Measurements from ENCODE around the gene CERCAM.
A peak's percentile ranks its signal among the peaks of the same experiment; 100 is the strongest.
"Not testable (repeated sequence)": the region's sequence is repeated elsewhere in the genome, so short reads cannot be mapped to it uniquely, and the experiment has no call there.

CERCAM gene

DNA sequence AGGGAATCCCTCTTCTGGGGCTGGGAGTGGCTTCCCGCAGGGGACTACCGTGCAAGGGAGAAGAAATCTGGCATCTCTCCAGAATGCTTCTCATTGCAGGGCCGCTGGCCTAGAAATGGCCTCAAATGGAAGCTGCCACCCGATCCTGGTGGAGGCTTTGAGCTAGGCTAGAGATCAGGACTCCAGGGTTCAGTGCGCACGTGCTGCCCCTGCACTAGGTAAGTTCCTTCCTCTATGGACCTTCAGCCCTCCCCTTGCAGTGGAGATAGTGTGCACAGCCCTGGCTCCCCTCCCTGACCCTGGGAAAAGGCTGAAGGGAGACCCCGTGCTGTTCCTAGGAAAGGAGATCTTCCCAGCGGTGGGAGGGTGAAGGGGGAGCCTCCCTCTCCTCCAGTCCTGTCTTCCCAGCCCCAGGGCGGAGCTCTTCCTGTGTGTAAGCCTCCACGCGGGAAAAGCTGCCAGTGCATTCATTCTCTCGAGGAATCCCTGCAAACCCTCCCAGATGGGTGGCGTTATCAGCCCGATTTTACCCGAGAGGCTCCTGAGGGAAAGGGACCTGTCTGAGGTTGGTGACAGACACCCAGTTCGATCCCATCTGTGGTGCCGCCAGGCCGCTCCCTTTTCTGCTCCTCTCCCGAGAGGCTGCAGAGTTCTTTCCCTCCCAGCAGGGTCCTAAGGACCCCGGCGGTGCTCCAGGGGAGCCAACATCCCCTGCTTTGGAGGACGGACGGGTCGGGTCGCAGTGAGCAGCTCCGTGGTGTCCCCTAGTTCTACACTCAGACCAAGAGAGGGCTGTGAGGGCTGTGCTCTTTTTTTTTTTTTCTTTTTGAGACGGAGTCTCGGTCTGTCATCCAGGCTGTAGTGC is 1.4 kb upstream of the CERCAM start:
- DNase-seq (ENCODE audit: low spot score): no peak

DNA sequence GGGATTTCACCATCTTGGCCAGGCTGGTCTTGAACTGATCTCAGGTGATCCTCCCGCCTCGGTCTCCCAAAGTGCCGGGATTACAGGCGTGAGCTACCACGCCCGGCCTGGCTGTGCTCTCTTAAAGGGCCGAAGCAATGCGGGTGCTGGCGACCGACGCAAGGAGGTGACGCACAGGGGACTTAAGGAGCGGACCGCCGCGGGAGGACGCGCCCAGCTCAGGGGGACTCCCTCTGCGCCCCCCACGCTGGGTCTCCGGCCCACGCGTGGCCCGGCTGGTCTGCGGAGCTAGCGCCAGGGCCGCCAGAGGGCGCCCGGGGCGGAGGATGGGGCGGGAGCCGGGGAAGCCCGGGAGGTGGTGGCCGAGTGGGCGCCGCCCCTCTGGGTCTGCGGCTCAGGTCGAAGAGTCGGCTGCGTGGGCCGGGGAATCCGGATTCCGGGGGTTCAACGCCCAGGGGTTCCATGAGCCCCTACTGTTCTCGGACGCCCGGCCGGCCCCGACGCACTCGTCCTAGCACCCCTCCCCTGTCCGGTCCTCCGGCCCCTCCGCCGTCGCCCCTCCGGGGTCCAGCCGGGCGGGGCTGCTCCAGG is 502 bp upstream of the CERCAM start:
- DNase-seq (ENCODE audit: low spot score): peak; percentile 89

DNA sequence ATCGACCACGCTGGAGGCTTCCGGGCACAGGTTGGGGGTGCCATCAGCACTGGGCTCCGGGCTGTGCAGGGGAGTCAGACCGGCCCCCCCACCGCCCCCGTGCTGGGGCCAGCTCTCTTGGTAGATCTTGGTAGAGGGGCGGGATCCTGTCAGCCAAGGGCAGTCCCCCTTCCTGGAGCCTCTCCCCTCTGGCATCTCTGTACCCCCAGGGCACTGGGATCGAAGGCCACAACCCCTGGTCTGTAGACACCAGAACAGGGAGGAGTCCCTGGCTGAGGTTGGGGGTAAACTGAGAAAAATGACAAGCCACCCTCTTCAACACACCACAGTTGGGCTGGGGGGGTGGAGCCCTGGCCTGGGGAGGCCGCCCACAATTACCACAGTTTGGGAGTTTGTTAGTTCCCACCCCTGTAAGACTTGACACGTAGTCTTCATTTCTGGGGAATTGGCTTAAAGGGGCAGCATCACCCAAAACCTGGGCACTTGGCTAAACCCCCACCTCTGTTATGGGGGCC is 882 bp downstream of the CERCAM start:
- no peak for DNase-seq (ENCODE audit: low spot score)

DNA sequence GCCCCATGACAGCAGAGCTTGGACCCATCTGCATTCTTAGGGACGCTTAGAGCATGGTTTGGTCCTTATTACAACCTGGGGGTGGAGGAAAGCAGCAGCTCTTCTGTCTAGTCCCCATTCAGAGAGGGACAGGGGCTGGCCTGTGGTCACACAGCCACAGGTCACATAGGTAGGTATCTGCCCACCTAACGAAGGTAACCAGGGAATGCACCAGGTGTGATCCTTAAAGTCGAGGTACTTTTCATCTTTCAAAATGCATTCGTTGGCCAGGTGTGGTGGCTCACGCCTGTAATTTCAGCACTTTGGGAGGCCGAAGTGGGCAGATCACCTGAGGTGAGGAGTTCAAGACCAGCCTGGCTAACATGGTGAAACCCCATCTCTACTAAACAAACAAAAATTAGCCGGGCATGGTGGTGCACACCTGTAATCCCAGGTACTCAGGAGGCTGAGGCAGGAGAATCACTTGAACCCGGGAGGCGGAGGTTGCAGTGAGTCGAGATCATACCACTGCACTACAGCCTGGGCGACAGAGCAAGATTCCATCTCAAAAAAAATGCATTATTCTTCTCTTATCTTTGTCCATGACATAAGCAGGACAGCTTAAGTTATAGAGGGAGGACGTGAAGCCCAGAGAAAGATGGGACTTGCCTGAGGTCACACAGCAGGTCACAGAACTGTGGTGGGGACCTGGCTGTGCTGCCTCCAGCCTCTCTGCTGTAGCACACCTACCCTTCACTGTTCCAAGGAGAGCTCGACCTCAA is 1.5 kb downstream of the CERCAM start:
- not testable (repeated sequence) for DNase-seq (ENCODE audit: low spot score)

DNA sequence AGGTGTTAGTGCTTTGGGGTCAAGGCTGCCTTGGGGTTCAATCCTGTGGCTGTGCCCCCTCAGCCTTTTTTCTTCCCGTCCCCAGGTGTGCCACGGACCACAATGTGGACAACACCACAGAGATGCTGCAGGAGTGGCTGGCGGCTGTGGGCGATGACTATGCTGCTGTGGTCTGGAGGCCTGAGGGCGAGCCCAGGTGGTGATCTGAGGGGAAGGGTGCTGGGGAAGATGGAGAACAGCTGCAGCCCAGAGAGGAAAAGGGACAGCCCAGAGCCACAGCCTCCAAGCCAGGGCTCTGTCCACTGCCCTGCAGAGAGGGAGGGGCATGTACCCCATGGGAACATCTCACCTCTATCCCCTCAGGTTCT is 2.1 kb downstream of the CERCAM start:
- no peak for DNase-seq (ENCODE audit: low spot score)

DNA sequence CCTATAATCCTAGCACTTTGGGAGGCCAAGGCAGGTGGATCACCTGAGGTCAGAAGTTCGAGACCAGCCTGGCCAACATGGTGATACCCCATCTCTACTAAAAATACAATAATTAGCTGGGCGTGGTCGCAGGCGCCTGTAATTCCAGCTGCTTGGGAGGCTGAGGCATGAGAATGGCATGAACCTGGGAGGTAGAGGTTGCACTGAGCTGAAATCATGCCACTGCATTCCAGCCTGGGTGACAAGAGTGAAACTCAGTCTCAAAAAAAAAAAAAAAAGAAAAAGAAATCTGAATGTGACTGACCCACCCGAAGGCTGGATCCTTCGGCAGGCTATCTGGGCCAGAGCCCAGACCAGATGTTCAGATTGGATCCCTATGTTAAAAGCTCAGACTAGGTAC is 2.7 kb downstream of the CERCAM start:
- DNase-seq (ENCODE audit: low spot score): not testable (repeated sequence)

DNA sequence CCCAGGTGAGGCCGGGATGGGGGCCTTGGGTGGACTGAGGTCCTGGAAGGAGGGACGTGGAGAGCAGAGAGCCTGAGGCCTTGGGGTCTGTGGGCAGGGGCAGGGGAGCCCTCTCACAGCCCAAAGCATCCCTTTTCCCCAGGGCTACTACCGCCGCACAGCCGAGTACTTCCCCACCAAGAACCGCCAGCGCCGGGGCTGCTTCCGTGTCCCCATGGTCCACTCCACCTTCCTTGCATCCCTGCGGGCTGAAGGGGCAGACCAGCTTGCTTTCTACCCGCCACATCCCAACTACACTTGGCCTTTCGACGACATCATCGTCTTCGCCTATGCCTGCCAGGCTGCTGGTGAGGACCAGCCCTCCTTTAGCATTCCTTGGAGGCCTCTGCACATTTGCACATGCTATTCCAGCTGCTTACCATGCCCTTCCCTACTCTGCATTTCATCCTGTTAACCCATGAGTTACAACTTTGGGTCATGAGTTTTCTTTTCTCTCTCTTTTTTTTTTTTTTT is 3.7 kb downstream of the CERCAM start:
- DNase-seq (ENCODE audit: low spot score): no peak

DNA sequence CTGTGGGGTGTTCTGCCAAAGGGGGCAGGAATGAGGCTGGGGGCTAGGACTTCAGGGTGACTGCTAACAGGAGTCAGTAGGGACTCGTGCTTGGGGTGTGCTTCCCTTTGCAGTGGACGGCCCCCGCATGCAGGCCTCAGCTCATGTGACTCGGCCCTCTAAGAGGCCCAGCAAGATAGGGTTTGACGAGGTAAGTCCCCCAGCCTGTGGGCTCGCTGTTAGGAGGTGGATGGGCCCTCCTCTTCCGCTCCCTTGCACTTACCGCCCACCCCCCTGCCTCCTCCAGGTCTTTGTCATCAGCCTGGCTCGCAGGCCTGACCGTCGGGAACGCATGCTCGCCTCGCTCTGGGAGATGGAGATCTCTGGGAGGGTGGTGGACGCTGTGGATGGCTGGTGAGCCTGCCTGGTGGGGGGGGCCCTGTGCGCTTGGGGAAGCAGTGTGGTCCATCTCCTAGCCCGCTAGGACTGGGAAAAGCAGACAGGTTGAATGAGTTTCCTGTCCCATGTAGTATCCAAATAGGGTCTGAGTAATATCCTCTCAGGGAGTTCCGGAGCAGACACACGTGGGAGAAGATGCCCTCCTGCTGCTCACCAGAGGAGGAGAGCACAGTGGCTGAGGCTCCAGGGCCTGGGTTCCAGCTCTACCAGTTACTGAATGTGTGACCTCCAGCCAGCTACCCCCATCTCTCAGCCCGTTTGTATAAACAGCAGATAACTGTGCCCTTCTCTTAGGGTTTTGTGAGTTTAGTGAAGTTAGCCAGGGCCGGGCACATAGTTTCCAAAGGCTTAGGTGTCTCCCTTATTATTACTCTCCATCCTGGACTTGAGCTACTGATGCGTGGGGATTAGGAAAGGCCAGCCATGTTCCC is 8.2 kb downstream of the CERCAM start:
- no peak for DNase-seq (ENCODE audit: low spot score)

DNA sequence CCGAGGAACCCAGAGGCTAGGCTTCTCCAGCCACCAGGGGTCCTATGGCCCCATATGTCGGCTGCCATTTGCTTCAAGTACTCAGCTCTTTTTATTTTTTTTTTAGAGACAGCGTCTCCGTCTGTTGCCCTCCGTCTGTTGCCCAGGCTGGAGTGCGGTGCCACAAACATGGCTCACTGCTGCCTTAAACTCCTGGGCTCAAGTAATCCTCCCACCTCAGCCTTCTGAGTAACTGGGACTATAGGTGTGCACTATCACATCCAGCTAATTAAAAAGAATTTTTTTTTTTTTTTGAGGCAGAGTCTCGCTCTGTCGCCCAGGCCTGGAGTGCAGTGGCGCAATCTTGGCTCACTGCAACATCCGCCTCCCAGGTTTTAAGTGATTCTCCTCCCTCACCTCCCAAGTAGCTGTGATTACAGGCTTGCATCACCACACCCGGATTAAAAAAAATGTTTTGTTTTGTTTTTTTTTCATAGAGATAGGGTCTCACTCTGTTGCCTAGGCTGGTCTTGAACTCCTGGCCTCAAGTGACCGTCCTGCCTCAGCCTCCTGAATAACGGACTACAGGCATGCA is 8.9 kb downstream of the CERCAM start:
- no peak for DNase-seq (ENCODE audit: low spot score)

DNA sequence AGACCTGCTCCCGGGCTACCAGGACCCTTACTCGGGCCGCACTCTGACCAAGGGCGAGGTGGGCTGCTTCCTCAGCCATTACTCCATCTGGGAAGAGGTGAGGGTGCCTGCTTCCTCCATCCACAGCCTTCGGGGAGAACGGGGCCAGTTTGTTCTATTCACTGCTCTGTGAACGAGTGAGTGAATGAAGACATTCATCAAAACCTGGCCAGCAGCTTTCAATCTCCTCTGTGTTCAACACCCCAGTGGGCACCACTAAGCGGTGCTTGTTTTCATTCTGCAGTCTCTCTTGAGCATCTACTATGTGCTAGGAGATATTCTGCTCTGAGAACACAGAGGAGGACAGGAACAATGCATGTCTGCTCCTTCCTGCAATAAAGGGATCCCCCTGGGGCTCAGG is 10.6 kb downstream of the CERCAM start:
- DNase-seq (ENCODE audit: low spot score): no peak

DNA sequence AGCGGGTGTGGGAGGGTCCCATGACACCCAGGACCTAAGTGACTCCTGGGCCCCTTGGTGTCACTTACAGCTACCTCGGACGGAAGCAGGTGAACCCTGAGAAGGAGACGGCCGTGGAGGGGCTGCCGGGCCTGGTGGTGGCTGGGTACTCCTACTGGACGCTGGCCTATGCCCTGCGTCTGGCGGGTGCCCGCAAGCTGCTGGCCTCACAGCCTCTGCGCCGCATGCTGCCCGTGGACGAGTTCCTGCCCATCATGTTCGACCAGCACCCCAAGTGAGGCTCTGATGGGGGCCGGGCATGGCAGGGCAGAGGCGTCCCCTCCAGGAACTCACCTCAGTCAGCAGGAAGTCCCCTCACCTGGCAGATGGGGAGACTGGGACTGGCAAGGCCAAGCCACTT is 13.7 kb downstream of the CERCAM start:
- no peak for DNase-seq (ENCODE audit: low spot score)

DNA sequence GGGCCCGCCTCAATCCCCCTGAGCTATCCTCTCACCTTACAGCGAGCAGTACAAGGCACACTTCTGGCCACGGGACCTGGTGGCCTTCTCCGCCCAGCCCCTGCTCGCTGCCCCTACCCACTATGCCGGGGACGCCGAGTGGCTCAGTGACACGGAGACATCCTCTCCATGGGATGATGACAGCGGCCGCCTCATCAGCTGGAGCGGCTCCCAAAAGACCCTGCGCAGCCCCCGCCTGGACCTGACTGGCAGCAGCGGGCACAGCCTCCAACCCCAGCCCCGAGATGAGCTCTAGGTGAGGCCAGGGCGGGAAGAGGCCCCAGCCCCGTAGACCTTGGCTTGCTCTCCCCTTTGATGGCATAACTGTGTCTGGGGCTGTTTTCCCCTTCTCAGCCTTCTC is 15.0 kb downstream of the CERCAM start:
- no peak for DNase-seq (ENCODE audit: low spot score)

DNA sequence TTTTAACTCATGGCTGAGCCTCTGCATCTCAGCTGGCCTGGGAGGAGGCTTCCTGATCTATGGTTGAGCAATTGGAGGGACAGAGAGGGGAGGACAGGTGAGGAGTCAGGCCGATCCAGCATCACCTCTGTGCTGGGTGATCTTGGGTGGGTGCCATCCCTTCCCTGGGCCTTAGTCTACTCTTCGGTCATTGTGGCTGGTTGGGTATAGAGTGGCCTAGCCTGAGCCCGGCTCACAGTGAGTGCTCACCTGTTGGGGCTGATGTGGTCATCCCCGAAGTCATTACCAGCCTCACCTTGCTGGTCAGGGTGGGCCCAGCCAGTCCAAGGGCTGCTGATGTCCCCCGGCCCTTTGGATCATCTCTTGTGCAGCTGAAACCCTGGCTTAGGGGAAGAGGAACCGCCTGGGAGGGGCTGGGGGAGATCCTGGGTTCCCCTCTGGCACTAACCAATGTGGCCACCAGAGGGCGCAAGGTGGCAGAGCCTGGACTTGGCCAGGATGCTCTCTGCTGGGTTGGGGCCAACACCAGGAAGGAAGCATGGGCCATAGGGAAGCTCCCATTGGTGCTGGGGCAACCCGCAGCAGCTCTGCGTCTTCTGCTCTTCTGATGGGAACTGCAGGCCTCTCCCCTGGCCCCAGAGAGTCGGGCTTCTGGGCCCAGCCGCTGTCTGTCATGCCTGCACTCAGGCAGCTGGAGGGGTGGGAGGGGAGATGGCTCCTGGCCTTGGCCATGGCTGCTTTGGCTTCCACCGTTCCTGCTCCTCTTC is 17.9 kb downstream of the CERCAM start:
- DNase-seq (ENCODE audit: low spot score): peak; percentile 90

DNA sequence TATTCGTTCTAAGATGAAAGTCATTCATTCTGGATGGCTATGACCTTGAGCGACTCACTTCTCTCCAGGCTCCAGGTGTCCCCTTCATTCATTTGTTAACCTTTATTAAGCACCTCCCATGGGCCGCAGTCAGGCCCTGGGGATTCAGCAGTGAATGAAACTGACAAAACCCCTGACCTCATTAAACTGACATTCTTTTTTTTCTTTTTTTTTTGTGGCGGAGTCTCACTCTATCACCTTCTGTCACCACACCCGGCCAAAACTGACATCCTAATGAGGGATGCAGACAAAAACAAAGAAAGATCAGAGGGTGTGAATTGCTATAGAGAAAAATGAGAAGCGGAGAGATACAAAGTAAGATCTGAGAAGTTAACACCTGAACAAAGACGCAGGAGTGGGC is 18.6 kb downstream of the CERCAM start:
- no peak for DNase-seq (ENCODE audit: low spot score)

DNA sequence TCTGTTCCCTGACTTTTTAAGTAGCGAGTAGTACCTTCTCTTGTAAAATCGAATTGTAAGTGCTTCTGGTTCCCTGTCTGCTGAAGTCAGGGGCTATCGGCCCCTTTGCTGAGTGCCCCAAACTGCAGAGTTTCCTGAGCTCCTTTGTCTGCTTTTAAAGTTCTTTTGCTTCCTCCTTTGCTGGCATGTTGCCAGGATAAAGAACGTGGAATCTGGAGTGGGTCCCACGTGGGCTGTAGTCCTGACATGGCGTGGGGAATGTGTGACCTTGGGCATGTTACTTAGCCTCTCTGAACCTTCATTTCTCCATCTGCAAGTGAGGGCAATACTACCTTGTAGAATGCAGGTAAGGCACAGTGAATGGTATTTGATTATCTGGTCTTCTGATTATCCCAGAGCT is 21.5 kb downstream of the CERCAM start:
- no peak for DNase-seq (ENCODE audit: low spot score)

DNA sequence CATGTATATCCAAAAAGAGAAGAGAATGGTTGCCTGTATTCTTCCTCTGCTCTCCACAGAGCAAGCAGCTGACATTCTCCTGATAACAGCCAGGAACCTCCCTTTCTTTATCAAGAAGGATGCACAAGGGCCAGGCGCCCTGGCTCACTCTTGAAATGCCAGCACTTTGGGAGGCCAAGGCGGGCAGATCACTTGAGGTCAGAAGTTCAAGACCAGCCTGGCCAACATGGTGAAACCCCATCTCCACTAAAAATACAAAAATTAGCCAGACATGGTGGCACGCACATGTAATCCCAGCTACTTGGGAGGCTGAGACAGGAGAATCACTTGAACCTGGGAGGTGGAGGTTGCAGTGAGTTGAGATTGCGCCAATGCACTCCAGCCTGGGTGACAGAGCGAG is 25.8 kb downstream of the CERCAM start:
- not testable (repeated sequence) for DNase-seq (ENCODE audit: low spot score)

DNA sequence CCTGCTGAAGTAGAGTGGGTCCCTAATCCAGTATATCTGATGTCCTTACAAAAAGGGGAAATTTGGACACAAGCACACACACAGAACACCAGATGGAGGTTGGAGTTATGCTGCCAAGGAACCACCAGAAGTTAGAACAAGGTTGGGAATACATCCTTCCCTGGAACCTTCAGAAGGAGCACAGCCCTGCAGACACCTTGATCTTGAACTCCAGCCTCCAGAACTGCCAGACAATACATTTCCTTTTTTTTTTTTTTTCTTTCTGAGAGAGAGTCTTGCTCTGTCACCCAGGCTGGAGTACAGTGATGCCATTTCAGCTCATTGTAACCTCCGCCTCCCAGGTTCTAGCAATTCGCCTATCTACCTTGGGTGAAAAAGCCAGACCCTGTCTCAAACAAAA is 28.1 kb downstream of the CERCAM start:
- no peak for DNase-seq (ENCODE audit: low spot score)

DNA sequence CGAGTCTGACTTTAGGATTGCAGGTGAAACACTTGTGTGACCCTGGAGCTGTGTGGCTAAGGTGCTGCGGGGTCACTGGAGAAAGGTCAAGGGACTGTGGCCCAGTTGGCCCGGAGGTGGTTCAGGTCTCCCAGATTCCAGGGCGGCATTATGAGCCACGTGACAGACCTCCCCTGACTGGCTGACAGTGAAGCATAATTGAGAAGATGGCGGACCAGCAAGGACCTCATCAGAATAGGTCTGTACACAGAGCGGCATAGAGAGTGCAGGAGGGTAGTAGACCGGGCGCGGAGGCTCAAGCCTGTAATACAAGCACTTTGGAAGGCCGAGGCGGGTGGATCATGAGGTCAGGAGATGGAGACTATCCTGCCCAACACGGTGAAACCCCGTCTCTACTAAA is 34.3 kb downstream of the CERCAM start:
- DNase-seq (ENCODE audit: low spot score): no peak

DNA sequence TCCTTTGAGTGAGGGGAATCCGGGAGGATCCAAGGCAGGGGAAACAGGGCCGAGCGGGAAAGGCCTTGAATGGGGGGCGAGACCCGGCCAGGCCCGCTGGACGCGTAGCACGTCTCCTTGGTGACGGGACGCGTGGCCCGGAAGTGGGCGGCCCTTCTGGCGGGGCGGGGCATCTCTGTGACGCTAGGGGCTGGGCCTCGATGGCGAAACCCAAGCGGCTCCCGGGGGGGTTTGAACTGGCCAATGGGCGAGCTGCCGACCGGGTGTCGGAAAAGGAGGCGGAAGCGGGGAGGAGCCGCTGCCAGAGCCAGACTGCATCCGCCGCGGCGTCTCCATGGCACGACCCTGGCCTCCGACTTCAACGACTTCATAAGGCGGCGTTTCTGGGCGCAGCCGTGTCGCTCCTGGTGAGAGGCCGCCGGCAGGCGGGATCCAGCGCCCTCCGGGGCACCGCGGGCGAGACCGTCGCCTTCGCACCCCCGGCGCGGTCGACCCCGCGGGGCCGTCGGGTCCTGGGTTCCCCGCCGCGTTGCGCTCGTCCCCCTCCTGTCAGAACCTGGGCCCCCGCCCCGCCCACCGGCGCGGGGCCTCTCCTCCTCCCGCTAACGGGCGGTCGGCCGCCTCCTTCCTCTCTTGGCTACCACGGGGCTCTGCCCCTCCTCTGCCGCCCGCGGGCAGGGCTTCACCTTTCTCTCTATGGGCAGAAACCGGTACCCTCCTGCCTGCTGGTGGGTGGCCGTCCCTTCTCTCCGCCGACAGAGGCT is 35.4 kb downstream of the CERCAM start, which contains the start of gene ODF2:
ODF2 (plus strand) TSS at position 158 of the 764 bp plus-strand sequence; CDS start at position 244, 86 bp downstream.
- DNase-seq (ENCODE audit: low spot score): peak; percentile 100

Data from left forelimb (tissue), 1 donor.